Breast epithelium (tissue), 3 donors: ENCODE measurements around the gene PDSS2.

Experiments used
- POLR2A ChIP-seq: fragments of 450-650 bp; IDR thresholded peaks from one replicate; pipeline ENCODE4 v1.6.1; 2016; ENCODE audit warnings: antibody characterized with exemption, mild to moderate bottlenecking, moderate library complexity
- POLR2AphosphoS5 ChIP-seq, 3 donors: sonication (generic); formaldehyde crosslinking; IDR thresholded peaks; one replicate each; pipeline ENCODE4 v1.6.1; 2017; ENCODE audit warnings: antibody characterized with exemption in 3 of 3
- TF ChIP-seq, protein P1 (sequence below), 3 donors: fragments of 450-650 bp; IDR thresholded peaks; one replicate each; pipeline ENCODE4 v1.5.1; 2016 to 2017; ENCODE audit warnings: antibody characterized with exemption in 3 of 3, mild to moderate bottlenecking in 3 of 3, moderate library complexity in 3 of 3

DNA sequence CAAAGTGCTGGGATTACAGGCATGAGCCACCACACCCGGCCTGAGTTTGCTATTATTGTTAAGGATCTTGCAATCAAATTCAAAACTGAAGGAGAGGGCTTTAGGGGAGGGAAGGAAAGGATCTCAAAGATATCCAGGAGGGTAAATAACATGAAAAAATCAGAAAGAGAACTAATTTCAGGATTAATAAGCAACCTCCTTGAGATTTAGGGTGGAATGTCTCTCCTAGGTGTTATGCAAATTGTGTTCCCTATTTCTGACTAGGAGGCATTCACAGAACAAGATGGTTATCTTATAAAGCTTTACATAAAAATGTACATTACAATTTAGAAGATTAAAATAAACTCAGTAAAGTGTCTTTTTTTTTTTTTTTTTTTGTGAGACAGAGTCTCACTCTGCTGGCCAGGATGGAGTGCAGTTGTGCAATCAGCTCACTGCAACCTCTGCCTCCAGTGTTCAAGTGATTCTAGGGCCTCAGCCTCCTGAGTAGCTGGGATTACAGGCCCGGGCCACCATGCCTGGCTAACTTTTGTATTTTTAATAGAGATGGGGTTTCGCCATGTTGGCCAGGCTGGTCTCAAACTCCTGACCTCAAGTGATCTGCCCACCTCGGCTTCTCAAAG, 252.0 kb downstream of the PDSS2 start:
- TF ChIP-seq POLR2A: no peak
- TF ChIP-seq, protein P1, sequence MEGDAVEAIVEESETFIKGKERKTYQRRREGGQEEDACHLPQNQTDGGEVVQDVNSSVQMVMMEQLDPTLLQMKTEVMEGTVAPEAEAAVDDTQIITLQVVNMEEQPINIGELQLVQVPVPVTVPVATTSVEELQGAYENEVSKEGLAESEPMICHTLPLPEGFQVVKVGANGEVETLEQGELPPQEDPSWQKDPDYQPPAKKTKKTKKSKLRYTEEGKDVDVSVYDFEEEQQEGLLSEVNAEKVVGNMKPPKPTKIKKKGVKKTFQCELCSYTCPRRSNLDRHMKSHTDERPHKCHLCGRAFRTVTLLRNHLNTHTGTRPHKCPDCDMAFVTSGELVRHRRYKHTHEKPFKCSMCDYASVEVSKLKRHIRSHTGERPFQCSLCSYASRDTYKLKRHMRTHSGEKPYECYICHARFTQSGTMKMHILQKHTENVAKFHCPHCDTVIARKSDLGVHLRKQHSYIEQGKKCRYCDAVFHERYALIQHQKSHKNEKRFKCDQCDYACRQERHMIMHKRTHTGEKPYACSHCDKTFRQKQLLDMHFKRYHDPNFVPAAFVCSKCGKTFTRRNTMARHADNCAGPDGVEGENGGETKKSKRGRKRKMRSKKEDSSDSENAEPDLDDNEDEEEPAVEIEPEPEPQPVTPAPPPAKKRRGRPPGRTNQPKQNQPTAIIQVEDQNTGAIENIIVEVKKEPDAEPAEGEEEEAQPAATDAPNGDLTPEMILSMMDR (IDR thresholded peaks at IDR 0.05): no peak
- no peak for TF ChIP-seq POLR2AphosphoS5 (IDR thresholded peaks at IDR 0.05)
